ENCODE data around the gene ETV4.

Gene ETV4

DNA sequence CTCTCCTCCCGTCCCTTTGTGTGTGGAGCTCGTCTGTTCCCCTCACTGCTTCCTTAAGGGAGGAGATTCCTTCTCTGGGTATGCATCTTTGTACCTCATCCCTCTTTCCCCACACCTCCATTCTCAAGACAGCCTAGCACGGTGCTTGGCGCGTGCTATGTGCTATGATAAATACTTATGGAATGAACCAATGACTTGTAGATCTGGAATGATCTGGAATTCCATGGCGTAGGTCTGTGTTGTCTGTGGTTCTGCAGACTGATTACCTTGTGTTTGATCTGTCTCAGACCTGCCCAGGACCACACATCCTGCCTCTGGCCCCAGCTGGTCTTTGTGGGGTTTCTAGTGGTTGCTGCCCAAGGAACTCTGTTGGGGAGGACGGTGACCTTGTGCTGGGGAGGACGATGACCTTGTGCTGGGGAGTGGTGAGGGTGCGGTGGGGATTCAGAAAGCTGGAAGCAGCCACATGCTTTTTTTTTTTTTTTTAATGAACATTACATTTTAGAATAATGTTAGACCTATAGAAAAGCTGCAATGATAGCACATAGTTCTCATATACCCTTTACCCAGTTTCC lies 33.5 kb upstream of the ETV4 start:
- Histone ChIP-seq H3K36me3 (ENCODE audit: control insufficient read depth, low read depth, low read length) (no peaks in the 10 kb centered on the region), H3K9me3 (ENCODE audit: control insufficient read depth, low read depth, low read length) (no peaks in the 10 kb centered on the region), H3K4me3 (ENCODE audit: low read length) (no peak overlapping the region), H3K27me3 (ENCODE audit: control insufficient read depth, insufficient read depth, low read length) (no peaks in the 10 kb centered on the region), H3K4me1 (ENCODE audit: control insufficient read depth, low read depth, low read length) (peaks cover 34% of the 10 kb centered on the region), H3K27ac (ENCODE audit: low read length) (no peak overlapping the region), H3K9ac (ENCODE audit: low read length) (no peak overlapping the region)

DNA sequence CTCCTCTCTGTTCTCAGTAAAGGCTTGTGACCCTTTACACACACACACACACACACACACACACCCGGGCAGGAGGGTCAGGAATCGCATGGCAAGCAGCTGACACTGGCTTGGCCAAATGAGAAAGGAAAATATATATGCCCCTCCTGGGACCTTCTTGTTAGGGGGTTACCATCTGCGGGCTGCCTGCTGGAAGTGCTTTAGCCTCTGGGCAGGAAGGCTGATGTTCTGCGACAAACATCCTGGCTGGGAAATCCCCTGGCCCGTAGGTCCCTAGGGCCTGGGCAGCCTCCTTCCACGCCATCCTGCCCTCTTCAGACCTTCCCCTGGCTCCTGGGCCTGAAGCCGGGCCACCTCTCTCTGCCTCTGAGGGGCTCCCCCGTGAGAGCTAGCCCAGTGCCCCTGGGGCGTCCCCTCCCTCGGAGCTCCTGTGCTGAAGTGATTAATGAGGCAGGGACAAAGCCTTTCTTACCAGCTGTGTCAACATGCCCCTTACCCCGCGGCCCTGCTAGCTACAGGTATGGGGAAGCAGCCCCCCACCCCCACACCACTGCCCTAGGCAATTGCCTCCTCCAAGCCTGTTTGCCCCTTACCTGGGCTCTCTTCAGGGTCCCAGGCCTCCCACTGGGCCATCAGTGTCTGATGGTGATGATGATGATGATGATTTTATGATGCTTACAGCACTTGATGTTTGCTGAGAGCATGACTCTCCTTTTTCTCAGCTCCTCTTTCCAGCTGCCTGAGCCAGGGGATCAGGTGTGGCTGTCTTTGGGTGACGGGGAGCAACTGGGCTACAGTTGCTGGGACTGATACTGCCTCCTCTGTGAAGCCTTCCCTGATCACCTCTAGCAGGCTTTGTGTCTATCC lies 32.8 kb upstream of the ETV4 start:
- H3K9ac ChIP-seq (ENCODE audit: low read length), result no peak overlapping the region
- H3K9me3 ChIP-seq (ENCODE audit: control insufficient read depth, low read depth, low read length), result no peaks in the 10 kb centered on the region
- no peak overlapping the region for H3K27ac ChIP-seq (ENCODE audit: low read length)
- no peak overlapping the region for H3K4me3 ChIP-seq (ENCODE audit: low read length)
- H3K4me1 ChIP-seq (ENCODE audit: control insufficient read depth, low read depth, low read length), result peaks cover 34% of the 10 kb centered on the region
- H3K27me3 ChIP-seq (ENCODE audit: control insufficient read depth, insufficient read depth, low read length), result no peaks in the 10 kb centered on the region
- H3K36me3 ChIP-seq (ENCODE audit: control insufficient read depth, low read depth, low read length), result no peaks in the 10 kb centered on the region

DNA sequence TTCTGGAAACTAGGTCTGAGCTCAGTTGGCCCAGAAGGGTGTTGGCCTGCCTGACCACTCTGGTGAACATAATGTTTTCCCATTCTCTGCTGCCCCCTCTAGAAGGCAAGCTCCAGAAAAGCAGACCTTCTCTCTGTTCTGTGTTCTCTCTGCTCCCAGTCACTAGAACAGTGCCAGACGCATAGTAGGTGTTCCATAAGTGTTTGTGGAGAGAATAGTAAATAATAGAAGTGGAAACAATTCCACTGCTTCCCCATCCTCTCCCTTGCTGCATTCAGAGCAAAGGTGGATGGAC lies 32.2 kb upstream of the ETV4 start:
- Histone ChIP-seq H3K4me3 (ENCODE audit: low read length) (no peak overlapping the region), H3K9ac (ENCODE audit: low read length) (no peak overlapping the region), H3K9me3 (ENCODE audit: control insufficient read depth, low read depth, low read length) (no peaks in the 10 kb centered on the region), H3K36me3 (ENCODE audit: control insufficient read depth, low read depth, low read length) (no peaks in the 10 kb centered on the region), H3K4me1 (ENCODE audit: control insufficient read depth, low read depth, low read length) (peaks cover 34% of the 10 kb centered on the region), H3K27ac (ENCODE audit: low read length) (no peak overlapping the region), H3K27me3 (ENCODE audit: control insufficient read depth, insufficient read depth, low read length) (no peaks in the 10 kb centered on the region)

DNA sequence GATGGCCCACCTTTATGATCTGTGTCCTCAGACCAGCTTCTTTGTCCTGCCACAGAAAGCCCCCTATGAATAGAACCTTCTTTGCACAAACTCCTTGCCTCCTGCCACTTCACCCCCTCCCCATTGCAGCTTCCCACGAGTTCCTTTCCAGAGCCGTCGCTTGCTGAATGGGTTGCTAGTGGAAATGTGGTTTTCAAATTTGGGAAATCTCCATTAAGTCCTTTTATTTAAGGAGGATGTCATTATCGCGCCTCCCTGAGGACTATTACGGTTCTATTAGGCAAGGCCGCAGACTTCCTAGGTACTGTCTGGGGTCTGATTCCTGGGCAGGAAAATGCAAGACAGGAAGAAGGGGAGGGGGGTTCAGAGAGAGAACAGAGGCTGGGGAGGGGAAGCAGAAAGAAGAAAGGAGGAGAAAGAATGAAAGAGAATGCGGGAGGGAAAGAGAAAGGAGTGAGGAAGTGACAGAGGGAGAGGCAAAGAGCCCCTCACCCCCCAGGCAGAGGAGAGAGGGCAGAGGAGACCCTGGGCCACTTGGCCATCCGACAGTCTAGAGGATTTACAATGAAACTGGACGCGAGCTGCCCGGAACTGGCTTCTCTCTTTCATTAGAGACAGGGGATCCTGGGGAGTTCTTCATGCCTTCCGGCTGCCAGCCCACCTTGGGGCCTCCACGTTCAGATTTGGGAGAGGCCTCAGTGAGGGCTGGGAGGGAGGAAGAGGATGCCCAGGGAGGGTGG lies 31.7 kb upstream of the ETV4 start:
- H3K4me3 ChIP-seq (ENCODE audit: low read length), result no peak overlapping the region
- no peaks in the 10 kb centered on the region for H3K36me3 ChIP-seq (ENCODE audit: control insufficient read depth, low read depth, low read length)
- no peaks in the 10 kb centered on the region for H3K9me3 ChIP-seq (ENCODE audit: control insufficient read depth, low read depth, low read length)
- H3K27ac ChIP-seq (ENCODE audit: low read length), result no peak overlapping the region
- H3K4me1 ChIP-seq (ENCODE audit: control insufficient read depth, low read depth, low read length), result peaks cover 34% of the 10 kb centered on the region
- H3K9ac ChIP-seq (ENCODE audit: low read length), result no peak overlapping the region
- H3K27me3 ChIP-seq (ENCODE audit: control insufficient read depth, insufficient read depth, low read length), result no peaks in the 10 kb centered on the region

DNA sequence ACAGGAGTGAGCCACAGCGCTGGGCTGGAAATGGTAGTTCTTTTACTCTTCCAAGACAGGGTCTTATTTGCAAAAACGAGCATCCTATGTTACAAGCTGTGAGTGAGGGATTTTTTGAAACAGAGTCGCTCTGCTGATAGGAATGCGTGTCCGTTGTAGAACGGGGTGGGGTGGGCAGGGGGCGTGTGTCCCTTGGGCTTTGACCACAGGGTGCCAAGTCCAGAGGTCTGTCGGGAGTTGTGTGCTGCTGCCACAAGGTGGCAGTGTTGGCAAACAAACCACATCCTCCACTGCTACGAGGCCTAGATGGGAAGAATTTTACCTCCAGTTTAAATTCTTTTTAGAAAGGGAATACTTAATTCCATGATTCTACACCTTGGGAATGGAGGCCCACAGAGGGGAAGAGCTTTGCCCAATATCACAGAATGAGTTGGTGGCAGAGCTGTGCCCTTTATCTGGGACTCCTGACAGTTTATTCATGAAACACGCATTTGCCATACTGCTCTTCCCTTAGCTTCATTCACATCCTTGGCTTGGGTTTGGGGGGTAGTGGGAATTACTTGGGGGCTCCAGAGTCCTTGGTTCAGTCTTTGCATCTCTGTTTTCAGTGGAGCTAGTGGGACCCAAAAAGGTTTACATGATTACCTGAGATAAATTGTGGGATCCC lies 30.6 kb upstream of the ETV4 start:
- Histone ChIP-seq H3K4me1 (ENCODE audit: control insufficient read depth, low read depth, low read length) (peaks cover 34% of the 10 kb centered on the region), H3K27ac (ENCODE audit: low read length) (no peak overlapping the region), H3K9ac (ENCODE audit: low read length) (no peak overlapping the region), H3K9me3 (ENCODE audit: control insufficient read depth, low read depth, low read length) (no peaks in the 10 kb centered on the region), H3K36me3 (ENCODE audit: control insufficient read depth, low read depth, low read length) (no peaks in the 10 kb centered on the region), H3K4me3 (ENCODE audit: low read length) (peak overlapping the region; percentile 50), H3K27me3 (ENCODE audit: control insufficient read depth, insufficient read depth, low read length) (no peaks in the 10 kb centered on the region)

DNA sequence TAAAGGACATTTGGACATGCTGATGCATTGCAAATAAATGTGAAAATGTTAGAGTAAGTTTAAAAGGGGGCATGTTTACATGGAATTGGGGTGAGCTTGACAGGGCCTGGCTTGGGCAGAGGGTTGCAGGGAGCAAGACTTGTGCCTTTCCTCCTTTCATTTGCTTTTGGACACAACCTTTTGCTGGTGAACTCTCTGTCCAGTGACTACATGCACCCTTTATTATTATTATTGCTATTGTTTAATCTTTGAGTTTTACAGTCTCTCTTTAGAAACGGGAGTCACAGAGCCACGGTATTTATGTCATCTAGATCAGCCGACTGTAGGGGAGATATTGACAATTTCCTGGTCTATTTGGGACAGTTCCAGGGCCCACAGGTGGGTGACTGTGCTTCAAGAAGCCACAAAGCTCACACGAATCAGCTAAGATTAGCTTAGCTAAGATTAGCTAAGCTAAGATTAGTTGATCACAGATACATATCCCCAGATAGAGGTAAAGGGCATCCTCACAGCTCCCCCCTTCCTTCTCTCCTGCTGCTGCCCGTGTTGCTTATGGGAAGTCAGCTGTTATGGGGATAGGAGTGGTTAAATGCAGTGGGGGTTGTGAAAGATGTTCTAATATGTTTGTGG lies 28.9 kb upstream of the ETV4 start:
- Histone ChIP-seq H3K4me1 (ENCODE audit: control insufficient read depth, low read depth, low read length) (peaks cover 34% of the 10 kb centered on the region), H3K4me3 (ENCODE audit: low read length) (no peak overlapping the region), H3K27ac (ENCODE audit: low read length) (no peak overlapping the region), H3K27me3 (ENCODE audit: control insufficient read depth, insufficient read depth, low read length) (no peaks in the 10 kb centered on the region), H3K9ac (ENCODE audit: low read length) (no peak overlapping the region), H3K36me3 (ENCODE audit: control insufficient read depth, low read depth, low read length) (no peaks in the 10 kb centered on the region), H3K9me3 (ENCODE audit: control insufficient read depth, low read depth, low read length) (no peaks in the 10 kb centered on the region)

DNA sequence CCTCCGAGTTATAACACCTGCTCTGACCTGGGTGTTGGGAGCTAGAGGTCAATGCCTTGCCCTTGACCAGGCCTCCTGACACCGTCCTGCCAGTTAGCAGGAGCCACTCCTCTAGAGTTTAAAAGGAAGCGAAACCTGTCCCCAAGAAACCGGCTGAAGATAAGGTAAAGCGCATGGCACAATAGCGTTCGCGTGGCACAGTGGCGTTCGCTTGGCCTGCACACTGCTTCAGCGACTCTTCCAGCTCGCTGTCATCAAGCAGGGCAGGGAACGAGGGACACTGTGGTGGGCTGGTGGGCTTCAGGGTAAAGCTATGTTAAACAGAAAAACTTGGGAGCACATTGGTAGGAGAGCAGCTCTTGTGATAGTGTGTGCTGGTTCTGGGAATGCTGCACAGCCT lies 28.2 kb upstream of the ETV4 start:
- H3K27ac ChIP-seq (ENCODE audit: low read length), result no peak overlapping the region
- no peaks in the 10 kb centered on the region for H3K27me3 ChIP-seq (ENCODE audit: control insufficient read depth, insufficient read depth, low read length)
- no peak overlapping the region for H3K9ac ChIP-seq (ENCODE audit: low read length)
- H3K4me3 ChIP-seq (ENCODE audit: low read length), result no peak overlapping the region
- H3K36me3 ChIP-seq (ENCODE audit: control insufficient read depth, low read depth, low read length), result no peaks in the 10 kb centered on the region
- H3K4me1 ChIP-seq (ENCODE audit: control insufficient read depth, low read depth, low read length), result peaks cover 29% of the 10 kb centered on the region
- H3K9me3 ChIP-seq (ENCODE audit: control insufficient read depth, low read depth, low read length), result no peaks in the 10 kb centered on the region

DNA sequence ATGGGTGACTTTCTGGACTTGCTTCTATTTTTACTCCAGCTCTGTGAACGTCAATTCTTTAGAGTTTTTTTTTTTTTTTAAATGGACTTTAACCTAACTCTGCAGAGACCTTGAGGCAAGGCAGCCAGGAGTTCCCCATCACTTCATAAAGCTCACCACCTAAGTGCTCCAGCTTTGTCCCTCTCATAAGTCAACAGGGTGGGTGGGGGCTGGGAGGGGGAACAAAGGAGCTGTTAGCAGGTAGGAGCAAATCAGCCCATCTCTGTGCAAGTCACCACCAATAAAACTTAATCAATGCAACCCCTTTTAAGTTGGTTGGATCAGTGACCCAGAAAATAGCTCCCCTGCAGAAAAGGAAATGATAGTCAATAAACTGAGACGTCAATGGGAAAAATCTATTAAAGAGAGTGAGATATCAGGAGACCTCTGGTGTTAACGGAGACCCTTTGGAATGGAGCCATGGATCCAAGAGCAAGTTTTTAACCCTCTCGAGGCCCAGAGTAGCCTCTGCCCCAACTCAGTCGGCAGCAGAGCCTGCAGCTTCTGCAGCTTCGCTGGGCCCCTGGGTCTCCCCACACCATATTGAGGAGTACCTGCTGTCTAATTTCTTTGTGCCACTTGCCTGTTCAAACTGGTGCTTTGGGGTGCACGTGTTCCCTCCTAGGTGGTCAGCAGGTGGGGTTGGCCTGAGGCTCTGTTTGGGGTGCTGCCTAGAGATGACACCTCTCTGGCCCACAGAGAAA lies 27.6 kb upstream of the ETV4 start:
- Histone ChIP-seq H3K36me3 (ENCODE audit: control insufficient read depth, low read depth, low read length) (no peaks in the 10 kb centered on the region), H3K27me3 (ENCODE audit: control insufficient read depth, insufficient read depth, low read length) (no peaks in the 10 kb centered on the region), H3K9ac (ENCODE audit: low read length) (no peak overlapping the region)

DNA sequence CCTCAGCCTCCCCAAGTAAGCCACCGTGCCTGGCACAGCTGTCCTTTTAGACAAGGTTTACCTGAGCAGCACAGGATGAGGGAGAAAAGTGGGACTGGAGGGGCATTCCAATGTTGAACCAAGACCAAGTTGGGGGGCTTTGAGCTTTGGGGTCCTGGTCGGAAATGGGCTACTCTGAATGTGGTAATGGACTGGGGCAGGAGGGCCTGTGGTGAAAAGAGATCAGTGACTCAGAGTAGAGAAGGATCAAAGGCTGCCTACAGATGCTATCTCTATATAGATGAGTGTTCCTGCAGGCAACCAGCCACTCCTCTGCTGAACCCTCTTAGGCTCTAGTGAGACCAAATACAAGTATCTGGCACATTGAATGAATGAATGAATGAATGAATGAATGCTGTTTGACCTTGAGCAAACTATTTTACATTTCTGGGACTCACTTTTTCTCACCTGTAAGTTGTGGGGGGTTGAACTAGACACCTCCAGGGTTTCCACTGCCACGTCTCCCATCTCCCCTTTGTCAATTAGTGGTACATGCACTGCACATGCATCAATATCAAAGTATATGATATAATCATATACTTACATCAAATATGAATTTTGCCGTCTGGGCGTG lies 26.3 kb upstream of the ETV4 start:
- Histone ChIP-seq H3K4me1 (ENCODE audit: control insufficient read depth, low read depth, low read length) (peaks cover 11% of the 10 kb centered on the region), H3K4me3 (ENCODE audit: low read length) (no peak overlapping the region), H3K27ac (ENCODE audit: low read length) (no peak overlapping the region), H3K36me3 (ENCODE audit: control insufficient read depth, low read depth, low read length) (no peaks in the 10 kb centered on the region), H3K27me3 (ENCODE audit: control insufficient read depth, insufficient read depth, low read length) (no peaks in the 10 kb centered on the region), H3K9me3 (ENCODE audit: control insufficient read depth, low read depth, low read length) (no peaks in the 10 kb centered on the region), H3K9ac (ENCODE audit: low read length) (no peak overlapping the region)

More for the DNA sequence above, 27.6 kb upstream of the ETV4 start:
- Histone ChIP-seq H3K27ac (ENCODE audit: low read length) (no peak overlapping the region), H3K4me1 (ENCODE audit: control insufficient read depth, low read depth, low read length) (peaks cover 24% of the 10 kb centered on the region), H3K9me3 (ENCODE audit: control insufficient read depth, low read depth, low read length) (no peaks in the 10 kb centered on the region), H3K4me3 (ENCODE audit: low read length) (no peak overlapping the region)

DNA sequence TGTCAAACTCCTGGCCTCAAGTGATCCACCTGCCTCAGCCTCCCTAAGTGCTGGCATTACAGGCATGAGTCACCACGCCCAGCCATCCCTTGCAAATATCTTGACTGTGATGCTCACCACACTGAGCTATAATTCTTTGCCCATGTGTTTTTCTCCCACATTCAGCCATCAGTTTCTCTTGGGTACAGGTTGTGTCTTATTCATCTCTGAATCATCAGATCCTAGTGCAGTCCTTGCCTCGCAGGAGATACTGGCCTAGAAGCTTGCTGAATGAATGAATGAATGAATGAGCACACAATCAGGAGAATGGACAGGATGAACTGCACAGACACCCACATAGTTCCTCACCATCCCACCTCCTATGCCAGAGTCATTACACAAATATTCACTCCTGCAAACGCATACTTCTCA lies 24.4 kb upstream of the ETV4 start:
- Histone ChIP-seq H3K9me3 (ENCODE audit: control insufficient read depth, low read depth, low read length) (no peaks in the 10 kb centered on the region), H3K9ac (ENCODE audit: low read length) (no peak overlapping the region), H3K27me3 (ENCODE audit: control insufficient read depth, insufficient read depth, low read length) (no peaks in the 10 kb centered on the region), H3K36me3 (ENCODE audit: control insufficient read depth, low read depth, low read length) (no peaks in the 10 kb centered on the region), H3K27ac (ENCODE audit: low read length) (no peak overlapping the region), H3K4me3 (ENCODE audit: low read length) (no peak overlapping the region), H3K4me1 (ENCODE audit: control insufficient read depth, low read depth, low read length) (no peaks in the 10 kb centered on the region)

All from iPS-18a (cell line).